ENCODE results near the gene LCTL. TPM values are rescaled to one million over a fixed set of nuclear protein-coding genes. Genes with fewer than 3 reads are reported as not detected.

The LCTL gene
- polyA plus RNA-seq, 2 of the 4 experiments (the other 2 are of a cell fraction) = not detected

DNA sequence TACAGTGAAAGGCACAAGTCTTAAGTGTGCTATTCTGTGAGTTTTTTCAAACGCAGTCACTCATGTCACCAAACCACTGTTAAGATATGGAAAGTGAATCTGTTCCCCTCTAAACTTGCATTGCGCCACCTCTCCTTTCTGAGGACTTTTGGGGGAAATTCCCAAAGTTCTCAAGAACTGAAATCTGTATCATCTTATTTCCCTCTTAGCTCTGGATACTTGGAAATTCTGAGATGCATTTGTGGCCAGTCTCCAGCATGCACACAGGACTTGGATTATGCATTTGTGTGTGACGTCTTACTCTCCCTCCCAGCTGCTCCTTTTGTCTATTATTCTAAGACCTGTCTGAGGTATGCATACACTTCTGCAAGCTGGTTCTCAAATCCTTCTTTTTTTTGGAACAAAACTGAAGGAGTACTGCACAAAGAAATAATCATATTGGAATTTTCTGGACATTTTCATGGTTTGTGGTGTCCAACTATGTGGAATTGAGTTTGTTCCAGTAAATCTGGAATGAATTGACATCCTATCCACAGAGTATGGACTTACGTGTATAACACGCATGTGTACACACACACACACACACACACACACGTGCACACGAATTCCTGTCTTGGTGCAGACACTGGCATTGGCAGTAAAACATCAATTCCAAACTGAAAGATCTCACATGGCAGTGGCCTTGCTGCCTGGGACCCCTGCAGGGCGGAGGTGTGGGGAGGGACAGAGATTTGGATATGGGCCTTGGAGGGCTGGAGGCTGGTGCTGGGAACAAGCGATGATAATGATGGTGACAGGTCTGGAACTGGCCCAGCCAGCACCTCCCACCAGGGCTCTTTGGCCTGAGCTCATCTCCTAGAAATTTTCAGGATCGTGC, 8.2 kb upstream of the LCTL start:
- no peak overlapping the region for H3K27ac ChIP-seq
- ChIA-PET CTCF (interaction anchor here (0.7 to 9.6 kb wide), 7 partner anchors 6 to 742 kb away, joined by 3 to 93 read pairs (median 5); partner anchors contain the start of gene LCTL), POLR2A (no interaction called here)
- no peak for FAIRE-seq
- no peak overlapping the region for H3K4me3 ChIP-seq
- no peaks in the 10 kb centered on the region for H3K9me3 ChIP-seq
- no peak for DNase-seq (ENCODE audit: low read depth in 1 of 2, low spot score in 1 of 2)
- H3K4me1 ChIP-seq = no peaks in the 10 kb centered on the region
- no peak for ATAC-seq
- WGBS (ENCODE audit: missing lambda C conversion rate) = 73% methylated on average over 10 of the region's 10 CpGs
- no peak overlapping the region for H3K4me2 ChIP-seq
- TF ChIP-seq, protein P1, sequence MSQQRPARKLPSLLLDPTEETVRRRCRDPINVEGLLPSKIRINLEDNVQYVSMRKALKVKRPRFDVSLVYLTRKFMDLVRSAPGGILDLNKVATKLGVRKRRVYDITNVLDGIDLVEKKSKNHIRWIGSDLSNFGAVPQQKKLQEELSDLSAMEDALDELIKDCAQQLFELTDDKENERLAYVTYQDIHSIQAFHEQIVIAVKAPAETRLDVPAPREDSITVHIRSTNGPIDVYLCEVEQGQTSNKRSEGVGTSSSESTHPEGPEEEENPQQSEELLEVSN (IDR thresholded peaks at IDR 0.05; ENCODE audit: borderline replicate concordance, low read depth) = no peak
- TF ChIP-seq, protein P2, sequence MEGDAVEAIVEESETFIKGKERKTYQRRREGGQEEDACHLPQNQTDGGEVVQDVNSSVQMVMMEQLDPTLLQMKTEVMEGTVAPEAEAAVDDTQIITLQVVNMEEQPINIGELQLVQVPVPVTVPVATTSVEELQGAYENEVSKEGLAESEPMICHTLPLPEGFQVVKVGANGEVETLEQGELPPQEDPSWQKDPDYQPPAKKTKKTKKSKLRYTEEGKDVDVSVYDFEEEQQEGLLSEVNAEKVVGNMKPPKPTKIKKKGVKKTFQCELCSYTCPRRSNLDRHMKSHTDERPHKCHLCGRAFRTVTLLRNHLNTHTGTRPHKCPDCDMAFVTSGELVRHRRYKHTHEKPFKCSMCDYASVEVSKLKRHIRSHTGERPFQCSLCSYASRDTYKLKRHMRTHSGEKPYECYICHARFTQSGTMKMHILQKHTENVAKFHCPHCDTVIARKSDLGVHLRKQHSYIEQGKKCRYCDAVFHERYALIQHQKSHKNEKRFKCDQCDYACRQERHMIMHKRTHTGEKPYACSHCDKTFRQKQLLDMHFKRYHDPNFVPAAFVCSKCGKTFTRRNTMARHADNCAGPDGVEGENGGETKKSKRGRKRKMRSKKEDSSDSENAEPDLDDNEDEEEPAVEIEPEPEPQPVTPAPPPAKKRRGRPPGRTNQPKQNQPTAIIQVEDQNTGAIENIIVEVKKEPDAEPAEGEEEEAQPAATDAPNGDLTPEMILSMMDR (IDR thresholded peaks at IDR 0.05) = no peak
- TF ChIP-seq TFCP2L1 (CRISPR knock-in tag; IDR thresholded peaks at IDR 0.05) (no peak), RNF2 (IDR thresholded peaks at IDR 0.05; ENCODE audit: borderline replicate concordance, low read depth) (no peak), CHD2 (IDR thresholded peaks at IDR 0.05; ENCODE audit: low read length, partially characterized antibody) (no peak), ZNF302 (CRISPR knock-in tag; IDR thresholded peaks at IDR 0.05) (no peak), GATA3 (IDR thresholded peaks at IDR 0.05; ENCODE audit: borderline replicate concordance) (no peak)
- TF ChIP-seq, protein P3, sequence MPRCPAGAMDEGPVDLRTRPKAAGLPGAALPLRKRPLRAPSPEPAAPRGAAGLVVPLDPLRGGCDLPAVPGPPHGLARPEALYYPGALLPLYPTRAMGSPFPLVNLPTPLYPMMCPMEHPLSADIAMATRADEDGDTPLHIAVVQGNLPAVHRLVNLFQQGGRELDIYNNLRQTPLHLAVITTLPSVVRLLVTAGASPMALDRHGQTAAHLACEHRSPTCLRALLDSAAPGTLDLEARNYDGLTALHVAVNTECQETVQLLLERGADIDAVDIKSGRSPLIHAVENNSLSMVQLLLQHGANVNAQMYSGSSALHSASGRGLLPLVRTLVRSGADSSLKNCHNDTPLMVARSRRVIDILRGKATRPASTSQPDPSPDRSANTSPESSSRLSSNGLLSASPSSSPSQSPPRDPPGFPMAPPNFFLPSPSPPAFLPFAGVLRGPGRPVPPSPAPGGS (IDR thresholded peaks at IDR 0.05) = no peak

DNA sequence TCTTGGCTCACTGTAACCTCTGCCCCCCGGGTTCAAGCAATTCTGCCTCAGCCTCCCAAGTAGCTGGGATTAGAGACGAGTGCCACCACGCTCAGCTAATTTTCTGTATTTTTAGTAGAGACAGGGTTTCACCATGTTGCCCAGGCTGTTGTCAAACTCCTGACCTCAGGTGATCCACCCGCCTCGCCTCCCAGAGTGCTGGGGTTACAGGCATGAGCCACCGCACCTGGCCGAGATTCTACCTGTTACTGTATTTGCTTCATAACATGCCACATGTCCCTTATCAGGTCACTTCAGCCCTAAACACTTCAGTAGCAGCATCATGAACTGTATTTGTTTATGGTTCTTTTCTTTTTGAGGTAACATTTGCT, 7.5 kb upstream of the LCTL start:
- no peak overlapping the region for H3K4me3 ChIP-seq
- ATAC-seq (no peak), DNase-seq (ENCODE audit: low read depth in 1 of 2, low spot score in 1 of 2) (no peak), FAIRE-seq (no peak)
- TF ChIP-seq HDAC2 (IDR thresholded peaks at IDR 0.05) = no peak
- TF ChIP-seq MAZ (IDR thresholded peaks at IDR 0.05; ENCODE audit: borderline replicate concordance, low read depth, low read length) = no peak
- TF ChIP-seq JUNB (IDR thresholded peaks at IDR 0.05) = no peak
- no peak for TF ChIP-seq CEBPB (IDR thresholded peaks at IDR 0.05)
- no peak for TF ChIP-seq ESRRA (IDR thresholded peaks at IDR 0.05; ENCODE audit: borderline replicate concordance, low read length)
- TF ChIP-seq, protein P4, sequence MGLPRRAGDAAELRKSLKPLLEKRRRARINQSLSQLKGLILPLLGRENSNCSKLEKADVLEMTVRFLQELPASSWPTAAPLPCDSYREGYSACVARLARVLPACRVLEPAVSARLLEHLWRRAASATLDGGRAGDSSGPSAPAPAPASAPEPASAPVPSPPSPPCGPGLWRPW (IDR thresholded peaks at IDR 0.05) = no peak
- TF ChIP-seq JUN (IDR thresholded peaks at IDR 0.05) = no peak
- no peaks in the 10 kb centered on the region for H3K9me3 ChIP-seq
- no peak overlapping the region for H3K27ac ChIP-seq
- no peak overlapping the region for H3K4me2 ChIP-seq
- POLR2A ChIA-PET = no interaction called here
- 88% methylated on average over 7 of the region's 7 CpGs for WGBS (ENCODE audit: missing lambda C conversion rate)
- H3K4me1 ChIP-seq = no peaks in the 10 kb centered on the region
- CTCF ChIA-PET = interaction anchor here (0.7 to 1.9 kb wide), 3 partner anchors 46 to 743 kb away, joined by 3 to 5 read pairs (median 4); no protein-coding TSS in a partner anchor

DNA sequence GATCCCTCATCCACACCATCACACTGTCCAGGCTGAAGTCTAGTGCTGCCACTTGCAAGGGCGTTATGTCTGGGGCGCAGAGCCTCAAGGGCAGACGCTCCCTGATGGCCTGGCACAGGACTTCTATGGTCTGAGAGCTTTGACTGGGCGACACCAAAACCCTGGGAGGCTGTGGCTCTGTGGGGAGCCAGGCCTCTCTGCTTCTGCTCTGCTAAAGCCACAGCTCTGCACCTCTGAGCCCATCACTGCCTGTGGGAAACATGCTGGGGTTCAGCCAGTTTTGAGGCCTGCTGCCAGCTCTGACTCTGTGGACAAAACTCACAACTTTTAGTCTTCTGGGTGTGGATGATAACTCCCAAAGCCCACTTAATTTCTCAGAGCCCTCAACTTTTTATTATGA, 6.3 kb upstream of the LCTL start:
- no peaks in the 10 kb centered on the region for H3K9me3 ChIP-seq
- ATAC-seq (no peak), DNase-seq (ENCODE audit: low read depth in 1 of 2, low spot score in 1 of 2) (no peak), FAIRE-seq (no peak)
- WGBS (ENCODE audit: missing lambda C conversion rate) = 80% methylated on average over 4 of the region's 4 CpGs
- CTCF ChIA-PET = interaction anchor here (1.0 kb wide), 2 partner anchors 12 to 14 kb away, joined by 3 to 4 read pairs; no protein-coding TSS in a partner anchor
- no peak overlapping the region for H3K4me2 ChIP-seq
- TF ChIP-seq POLR2AphosphoS2 (conservative IDR thresholded peaks at IDR 0.05; ENCODE audit: low read length) = no peak
- TF ChIP-seq MYC (IDR thresholded peaks at IDR 0.05; ENCODE audit: borderline replicate concordance, low read length) = no peak
- TF ChIP-seq RNF2 (IDR thresholded peaks at IDR 0.05; ENCODE audit: borderline replicate concordance, low read depth) = no peak
- no peak for TF ChIP-seq RAD21 (conservative IDR thresholded peaks at IDR 0.05 in 1 of 2, IDR thresholded peaks at IDR 0.05 in 1 of 2)
- TF ChIP-seq PHF8 (IDR thresholded peaks at IDR 0.05; ENCODE audit: borderline replicate concordance, low read depth) = no peak
- TF ChIP-seq CEBPB (IDR thresholded peaks at IDR 0.05) = no peak
- TF ChIP-seq SMC3 (IDR thresholded peaks at IDR 0.05) = no peak
- no peak for TF ChIP-seq JUNB (IDR thresholded peaks at IDR 0.05)
- TF ChIP-seq RARB (CRISPR knock-in tag; IDR thresholded peaks at IDR 0.05) = no peak
- no peak for TF ChIP-seq NFE2L2 (conservative IDR thresholded peaks at IDR 0.05; ENCODE audit: low read length)
- no peak for TF ChIP-seq ZNF302 (CRISPR knock-in tag; IDR thresholded peaks at IDR 0.05)
- no peak for TF ChIP-seq NPAS2 (CRISPR knock-in tag; IDR thresholded peaks at IDR 0.05; ENCODE audit: borderline replicate concordance)
- TF ChIP-seq GATA3 (IDR thresholded peaks at IDR 0.05; ENCODE audit: borderline replicate concordance) = no peak
- no peaks in the 10 kb centered on the region for H3K4me1 ChIP-seq
- H3K27ac ChIP-seq = no peak overlapping the region
- POLR2A ChIA-PET = no interaction called here
- no peak overlapping the region for H3K4me3 ChIP-seq
